Trophoblast cell (in vitro differentiated cells and primary cell): ENCODE results near the gene DENND2C.

Source experiments
- DNase-seq, 2 donors: peaks; one replicate each; pipeline ENCODE4 v3.0.0-alpha.2; 2016
- H2AFZ ChIP-seq: 2 replicates; pipeline ENCODE4 v1.6.1; 2013; ENCODE audit warnings: low read length, moderate library complexity, mild to moderate bottlenecking; ENCODE audit not compliant: insufficient read depth, poor library complexity
- H2AK5ac ChIP-seq: 2 replicates; pipeline ENCODE4 v1.6.1; 2013; ENCODE audit warnings: mild to moderate bottlenecking, low read length
- H2BK120ac ChIP-seq: 2 replicates; pipeline ENCODE4 v1.6.1; 2013; ENCODE audit warnings: low read length, mild to moderate bottlenecking, moderate library complexity; ENCODE audit not compliant: insufficient read depth, poor library complexity
- H2BK12ac ChIP-seq: 2 replicates; pipeline ENCODE4 v1.6.1; 2013; ENCODE audit warnings: mild to moderate bottlenecking, low read length, moderate library complexity
- H2BK5ac ChIP-seq: 2 replicates; pipeline ENCODE4 v1.6.1; 2013; ENCODE audit warnings: low read length, low read depth, moderate library complexity, mild to moderate bottlenecking; ENCODE audit not compliant: poor library complexity
- H3K14ac ChIP-seq: 2 replicates; pipeline ENCODE4 v1.6.1; 2013; ENCODE audit warnings: mild to moderate bottlenecking, low read length
- H3K18ac ChIP-seq: 2 replicates; pipeline ENCODE4 v1.6.1; 2013; ENCODE audit warnings: mild to moderate bottlenecking, low read length
- H3K23ac ChIP-seq: 2 replicates; pipeline ENCODE4 v1.6.1; 2013; ENCODE audit warnings: low read length
- H3K27ac ChIP-seq: 2 replicates; pipeline ENCODE4 v1.5.1; 2013; ENCODE audit warnings: low read depth, mild to moderate bottlenecking, inconsistent platforms, low read length, moderate library complexity
- H3K27me3 ChIP-seq: 2 replicates; pipeline ENCODE4 v1.6.1; 2013; ENCODE audit warnings: inconsistent platforms, mild to moderate bottlenecking, low read length, moderate library complexity; ENCODE audit not compliant: insufficient read depth
- H3K36me3 ChIP-seq, 2 experiments: 1 replicate in 1 of 2; 2 replicates in 1 of 2; pipeline ENCODE4 v1.6.1; 2013; ENCODE audit warnings: low read length in 2 of 2, mild to moderate bottlenecking in 2 of 2, moderate library complexity in 1 of 2; ENCODE audit not compliant: insufficient read depth in 2 of 2, control insufficient read depth in 1 of 2
- H3K4ac ChIP-seq: 2 replicates; pipeline ENCODE4 v1.6.1; 2013; ENCODE audit warnings: low read depth, mild to moderate bottlenecking, low read length, moderate library complexity
- H3K4me1 ChIP-seq, 2 experiments: 1 replicate in 1 of 2; 2 replicates in 1 of 2; pipeline ENCODE4 v1.6.1; 2013; ENCODE audit warnings: low read length in 2 of 2, mild to moderate bottlenecking in 2 of 2, moderate library complexity in 1 of 2; ENCODE audit not compliant: insufficient read depth in 2 of 2, control insufficient read depth in 1 of 2
- H3K4me2 ChIP-seq: 2 replicates; pipeline ENCODE4 v1.6.1; 2013; ENCODE audit warnings: inconsistent platforms, mild to moderate bottlenecking, low read length, moderate library complexity
- H3K4me3 ChIP-seq: 2 replicates; pipeline ENCODE4 v1.5.1; 2013; ENCODE audit warnings: mild to moderate bottlenecking, low read depth, low read length, inconsistent platforms
- H3K79me1 ChIP-seq: one replicate; pipeline ENCODE4 v1.6.1; 2013; ENCODE audit warnings: low read length
- H3K79me2 ChIP-seq: 2 replicates; pipeline ENCODE4 v1.6.1; 2013; ENCODE audit warnings: low read length, mild to moderate bottlenecking; ENCODE audit not compliant: control insufficient read depth, insufficient read depth, poor library complexity
- H3K9ac ChIP-seq: 2 replicates; pipeline ENCODE4 v1.6.1; 2013; ENCODE audit warnings: mild to moderate bottlenecking, low read length
- H3K9me3 ChIP-seq: 2 replicates; pipeline ENCODE4 v1.6.1; 2013; ENCODE audit warnings: low read depth, mild to moderate bottlenecking, control low read depth, inconsistent platforms, low read length; ENCODE audit not compliant: insufficient read depth
- H4K12ac ChIP-seq: 2 replicates; pipeline ENCODE4 v1.6.1; 2013; ENCODE audit warnings: low read depth, mild to moderate bottlenecking, low read length, moderate library complexity
- H4K8ac ChIP-seq: 2 replicates; pipeline ENCODE4 v1.6.1; 2013; ENCODE audit warnings: low read depth, mild to moderate bottlenecking, low read length, moderate library complexity
- H4K91ac ChIP-seq: one replicate; pipeline ENCODE4 v1.6.1; 2013; ENCODE audit warnings: low read depth, mild to moderate bottlenecking, low read length, moderate library complexity
- WGBS: extraction: QIAGEN DNeasy Blood & Tissue Kit; methylation state at CpG from one replicate; pipeline ENCODE4 v1.1.7; 2013; ENCODE audit warnings: missing lambda C conversion rate; ENCODE audit not compliant: insufficient read length, insufficient coverage; ENCODE audit errors: extremely low coverage; 5-methylcytosine and 5-hydroxymethylcytosine counted together

The DENND2C gene

GRCh38 chr1:114607223-114607622, 62.6 kb downstream of the DENND2C start:
- no peak overlapping the region for H3K4ac ChIP-seq
- no CpG with 5 or more reads among the region's 1 CpG for WGBS

GRCh38 chr1:114597949-114598348, 71.9 kb downstream of the DENND2C start:
- no peak overlapping the region for H3K4ac ChIP-seq
- no peak overlapping the region for H3K4me3 ChIP-seq
- DNase-seq: no peak
- no peak overlapping the region for H4K12ac ChIP-seq
- H2BK120ac ChIP-seq: no peak overlapping the region
- no peaks in the 10 kb centered on the region for H3K4me1 ChIP-seq
- no CpG with 5 or more reads among the region's 1 CpG for WGBS
- no peak overlapping the region for H4K91ac ChIP-seq
- no peak overlapping the region for H2AK5ac ChIP-seq
- H2BK5ac ChIP-seq: no peak overlapping the region
- no peak overlapping the region for H3K14ac ChIP-seq
- H4K8ac ChIP-seq: no peak overlapping the region
- H3K4me2 ChIP-seq: no peak overlapping the region
- H3K27ac ChIP-seq: no peak overlapping the region
- H3K18ac ChIP-seq: no peak overlapping the region
- H3K23ac ChIP-seq: no peak overlapping the region
- no peaks in the 10 kb centered on the region for H3K79me1 ChIP-seq
- H2AFZ ChIP-seq: no peak overlapping the region
- no peak overlapping the region for H3K9ac ChIP-seq
- H3K9me3 ChIP-seq: no peaks in the 10 kb centered on the region
- no peak overlapping the region for H2BK12ac ChIP-seq
- H3K27me3 ChIP-seq: no peaks in the 10 kb centered on the region
- no peaks in the 10 kb centered on the region for H3K36me3 ChIP-seq
- H3K79me2 ChIP-seq: no peaks in the 10 kb centered on the region

More at GRCh38 chr1:114607223-114607622, 62.6 kb downstream of the DENND2C start:
- H3K4me3 ChIP-seq: no peak overlapping the region
- no peak overlapping the region for H3K14ac ChIP-seq
- H2BK12ac ChIP-seq: no peak overlapping the region
- no peaks in the 10 kb centered on the region for H3K9me3 ChIP-seq
- peaks cover 2% of the 10 kb centered on the region for H3K79me2 ChIP-seq
- no peak overlapping the region for H2AFZ ChIP-seq
- no peaks in the 10 kb centered on the region for H3K79me1 ChIP-seq
- peak in 1 of 2 donors; percentile 33 for DNase-seq
- no peak overlapping the region for H3K9ac ChIP-seq
- no peak overlapping the region for H2BK5ac ChIP-seq
- H3K36me3 ChIP-seq: no peaks in the 10 kb centered on the region
- no peak overlapping the region for H2AK5ac ChIP-seq
- no peaks in the 10 kb centered on the region for H3K27me3 ChIP-seq
- H3K27ac ChIP-seq: no peak overlapping the region
- no peak overlapping the region for H3K23ac ChIP-seq
- no peak overlapping the region for H4K8ac ChIP-seq
- H4K91ac ChIP-seq: no peak overlapping the region
- H4K12ac ChIP-seq: no peak overlapping the region
- no peak overlapping the region for H3K4me2 ChIP-seq
- no peak overlapping the region for H2BK120ac ChIP-seq
- peaks cover 3% of the 10 kb centered on the region in 2 experiments for H3K4me1 ChIP-seq
- H3K18ac ChIP-seq: no peak overlapping the region

- Histone ChIP-seq H4K12ac (no peak overlapping the region), H2AK5ac (no peak overlapping the region), H4K91ac (no peak overlapping the region), H3K4me2 (no peak overlapping the region), H3K4me1 (no peaks in the 10 kb centered on the region), H3K36me3 (no peaks in the 10 kb centered on the region), H3K27me3 (no peaks in the 10 kb centered on the region), H3K9ac (no peak overlapping the region), H3K4me3 (no peak overlapping the region), H3K4ac (no peak overlapping the region), H3K18ac (no peak overlapping the region), H3K9me3 (no peaks in the 10 kb centered on the region), H2BK5ac (no peak overlapping the region), H2AFZ (no peak overlapping the region), H3K27ac (no peak overlapping the region), H3K79me2 (no peaks in the 10 kb centered on the region), H2BK12ac (no peak overlapping the region), H2BK120ac (no peak overlapping the region), H4K8ac (no peak overlapping the region), H3K14ac (no peak overlapping the region), H3K79me1 (no peaks in the 10 kb centered on the region), H3K23ac (no peak overlapping the region)
- no peak for DNase-seq
Measured at GRCh38 chr1:114595602-114596001, 74.2 kb downstream of the DENND2C start.

GRCh38 chr1:114594046-114594445, 75.8 kb downstream of the DENND2C start:
- no CpG with 5 or more reads among the region's 3 CpGs for WGBS
- no peak overlapping the region for H4K8ac ChIP-seq
- no peaks in the 10 kb centered on the region for H3K36me3 ChIP-seq
- H3K9me3 ChIP-seq: no peaks in the 10 kb centered on the region
- H2AFZ ChIP-seq: no peak overlapping the region
- H3K4ac ChIP-seq: no peak overlapping the region
- H3K23ac ChIP-seq: no peak overlapping the region
- H3K4me2 ChIP-seq: no peak overlapping the region
- H3K14ac ChIP-seq: no peak overlapping the region
- H2BK12ac ChIP-seq: no peak overlapping the region
- no peaks in the 10 kb centered on the region for H3K79me1 ChIP-seq
- no peak overlapping the region for H3K4me3 ChIP-seq
- no peaks in the 10 kb centered on the region for H3K4me1 ChIP-seq
- no peak overlapping the region for H2BK5ac ChIP-seq
- H3K18ac ChIP-seq: no peak overlapping the region
- H2AK5ac ChIP-seq: no peak overlapping the region
- no peak overlapping the region for H3K27ac ChIP-seq
- DNase-seq: no peak
- no peak overlapping the region for H4K12ac ChIP-seq
- H4K91ac ChIP-seq: no peak overlapping the region
- H2BK120ac ChIP-seq: no peak overlapping the region
- no peaks in the 10 kb centered on the region for H3K79me2 ChIP-seq
- H3K9ac ChIP-seq: no peak overlapping the region
- H3K27me3 ChIP-seq: no peaks in the 10 kb centered on the region
